ENCODE data around the gene SMAP2. TPM values are rescaled to one million over a fixed set of nuclear protein-coding genes. Genes with fewer than 3 reads are reported as not detected.

SMAP2 gene
- total RNA-seq, 1 donor from 2014 or later = 15.1 TPM

DNA sequence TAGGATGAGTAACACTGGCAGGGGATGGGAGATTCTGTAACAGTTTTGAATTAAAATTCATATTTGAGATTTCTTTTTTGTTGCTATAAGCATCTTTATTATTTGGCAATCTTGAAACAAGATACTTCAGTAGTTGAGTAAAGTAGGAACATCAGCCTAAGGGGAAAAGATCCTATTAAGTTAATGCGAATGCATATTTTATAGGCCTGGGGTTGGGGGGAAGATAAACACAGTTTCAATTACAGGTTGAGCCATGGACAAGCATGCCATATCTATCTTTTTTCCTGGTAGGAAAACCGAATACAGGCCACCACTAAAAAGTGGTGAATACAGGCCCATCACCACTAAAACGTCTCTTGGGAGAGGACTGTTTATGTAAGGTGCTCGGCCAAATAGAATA is 32.3 kb downstream of the SMAP2 start:
- intact Hi-C loops (cut with micrococcal nuclease) = loop anchor here (10.0 kb wide), 2 partner anchors 61 to 261 kb away; no protein-coding TSS in a partner anchor
- ATAC-seq (no peak), DNase-seq (no peak)

- ATAC-seq (no peak), DNase-seq (no peak)
- intact Hi-C loops (cut with micrococcal nuclease) = loop anchor here (10.0 kb wide), 2 partner anchors 63 to 263 kb away; no protein-coding TSS in a partner anchor
These were observed 33.9 kb downstream of the SMAP2 start for GRCh38 chr1:40407453-40407852.

- DNase-seq (no peak), ATAC-seq (no peak)
- intact Hi-C loops (cut with micrococcal nuclease) = loop anchor here (10.0 kb wide), 2 partner anchors 65 to 265 kb away; no protein-coding TSS in a partner anchor
These were observed 35.9 kb downstream of the SMAP2 start for GRCh38 chr1:40409467-40409866.

DNA sequence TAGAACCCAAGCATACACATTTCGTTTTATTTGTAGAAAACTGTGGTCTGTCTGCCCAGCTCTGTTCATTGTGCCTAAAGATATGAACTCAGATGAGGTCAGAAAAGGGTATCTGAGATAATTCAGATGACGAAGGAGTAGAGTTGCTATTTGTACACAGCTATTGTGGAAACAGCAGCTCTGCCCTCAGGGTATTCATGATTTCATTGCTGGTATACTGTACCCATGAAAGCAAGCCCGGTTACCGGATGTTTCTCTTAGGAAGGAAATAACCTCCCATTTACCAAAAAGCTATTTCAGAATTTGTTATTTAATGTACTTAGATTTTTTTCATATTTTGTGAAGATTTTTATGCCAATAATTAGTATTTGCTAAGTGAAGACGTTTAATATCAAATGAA is 37.8 kb downstream of the SMAP2 start:
- intact Hi-C loops (cut with micrococcal nuclease) = no loop called here
- no peak for DNase-seq
- ATAC-seq = no peak

- ATAC-seq = no peak
- no peak for DNase-seq
- intact Hi-C loops (cut with micrococcal nuclease) = no loop called here
These were observed 38.3 kb downstream of the SMAP2 start for GRCh38 chr1:40411843-40412242.

- no peak for ATAC-seq
- DNase-seq = no peak
- intact Hi-C loops (cut with micrococcal nuclease) = no loop called here
These were observed 40.2 kb downstream of the SMAP2 start for GRCh38 chr1:40413527-40414252.

DNA sequence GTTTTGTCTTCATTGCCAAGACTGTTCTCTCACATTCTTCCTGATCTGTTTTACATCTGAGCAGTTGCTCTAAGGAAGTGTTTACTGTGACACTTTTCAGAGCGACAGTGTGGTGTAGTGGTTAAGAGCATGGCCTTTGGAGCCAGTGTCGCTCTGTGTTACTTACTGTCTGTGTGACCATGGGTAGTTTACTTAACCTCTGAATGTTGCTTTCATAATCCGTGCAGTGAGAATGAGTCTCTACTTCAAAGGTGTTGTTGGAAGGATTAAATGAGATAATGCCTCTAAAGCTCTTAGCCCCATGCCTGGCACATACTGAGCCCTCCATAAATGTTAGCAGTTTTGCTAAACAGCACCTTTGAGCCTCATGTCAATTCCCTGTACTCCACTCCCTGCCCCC is 40.8 kb downstream of the SMAP2 start:
- intact Hi-C loops (cut with micrococcal nuclease) = no loop called here
- no peak for ATAC-seq
- DNase-seq = no peak

DNA sequence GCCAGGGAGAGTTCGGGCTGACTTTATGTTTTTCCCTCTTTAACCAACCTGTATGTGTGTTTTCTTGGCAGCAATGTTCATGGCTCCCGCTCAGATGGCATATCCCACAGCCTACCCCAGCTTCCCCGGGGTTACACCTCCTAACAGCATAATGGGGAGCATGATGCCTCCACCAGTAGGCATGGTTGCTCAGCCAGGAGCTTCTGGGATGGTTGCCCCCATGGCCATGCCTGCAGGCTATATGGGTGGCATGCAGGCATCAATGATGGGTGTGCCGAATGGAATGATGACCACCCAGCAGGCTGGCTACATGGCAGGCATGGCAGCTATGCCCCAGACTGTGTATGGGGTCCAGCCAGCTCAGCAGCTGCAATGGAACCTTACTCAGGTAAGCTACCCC is 43.2 kb downstream of the SMAP2 start:
- intact Hi-C loops (cut with micrococcal nuclease) = no loop called here
- no peak for ATAC-seq
- no peak for DNase-seq

- no peak for ATAC-seq
- no peak for DNase-seq
- intact Hi-C loops (cut with micrococcal nuclease) = no loop called here
These were observed 48.2 kb downstream of the SMAP2 start for GRCh38 chr1:40421431-40422384.

DNA sequence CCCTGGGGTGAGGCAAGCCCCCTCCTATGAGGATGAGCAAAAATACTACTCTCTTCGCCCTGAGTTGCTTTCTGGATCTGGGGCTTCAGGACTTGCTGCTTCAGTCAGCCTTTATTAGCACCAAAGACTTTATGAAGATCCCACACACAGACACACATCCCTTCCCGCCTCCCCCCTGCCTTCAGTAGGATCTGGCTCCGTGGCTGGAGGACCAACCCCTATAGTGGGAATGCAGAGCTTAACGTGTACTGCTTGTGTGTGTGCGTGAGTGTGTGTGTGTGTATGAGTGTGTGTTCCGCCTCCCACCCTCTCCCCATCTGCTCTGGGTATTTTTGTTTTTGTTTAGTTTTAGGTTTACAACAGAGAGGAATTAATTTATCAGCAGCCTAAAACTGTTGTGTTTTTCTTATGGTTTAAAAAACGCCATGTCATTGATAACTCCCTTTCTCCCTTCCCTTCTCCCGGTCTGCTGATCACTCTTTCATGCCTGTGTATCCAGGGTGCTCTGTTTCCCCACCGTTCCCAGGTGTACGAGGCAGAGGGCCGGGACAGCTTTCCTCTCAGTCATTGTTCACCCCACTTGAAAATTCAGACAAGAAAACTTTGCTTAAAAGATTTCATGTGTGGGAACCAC is 49.2 kb downstream of the SMAP2 start:
- no peak for ATAC-seq

GRCh38 chr1:40423264-40423642 is 49.7 kb downstream of the SMAP2 start:
- ATAC-seq = peak; percentile 30

More for the DNA sequence above, 49.2 kb downstream of the SMAP2 start:
- no peak for DNase-seq
- intact Hi-C loops (cut with micrococcal nuclease) = no loop called here

DNA sequence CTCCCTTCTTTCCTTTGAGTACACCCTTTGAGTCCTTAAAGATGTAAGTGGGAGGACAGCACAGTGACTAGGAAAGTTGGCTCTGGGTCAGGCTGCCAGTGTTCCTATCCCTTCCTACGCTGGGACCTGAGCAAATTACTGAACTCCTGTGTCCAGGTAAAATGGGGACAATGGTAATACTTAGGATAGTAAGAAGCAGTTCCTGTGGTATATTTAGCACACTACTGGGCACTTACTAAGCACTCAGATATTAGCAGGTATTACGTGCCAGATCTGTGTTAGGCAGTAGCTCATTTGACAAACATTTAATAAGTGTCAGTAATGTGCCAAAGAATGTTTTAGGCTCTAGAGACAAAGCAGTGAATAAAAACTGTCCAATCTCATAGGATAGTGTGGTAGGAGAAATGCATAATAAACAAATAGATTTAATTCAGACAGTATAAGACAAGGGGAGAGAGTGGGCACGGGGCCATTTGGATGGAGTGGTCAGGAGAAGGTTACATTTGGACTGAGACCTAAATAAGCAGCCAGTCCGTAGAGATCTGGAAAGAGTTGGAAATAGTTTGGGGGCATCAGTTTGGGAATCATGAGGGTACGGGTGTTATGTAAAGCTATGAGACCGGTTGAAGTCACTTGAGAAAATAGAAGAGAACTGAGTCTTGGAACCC is 50.6 kb downstream of the SMAP2 start:
- no peak for DNase-seq
- intact Hi-C loops (cut with micrococcal nuclease) = no loop called here
- peak; percentile 90 for ATAC-seq

More at GRCh38 chr1:40423264-40423642, 49.7 kb downstream of the SMAP2 start:
- intact Hi-C loops (cut with micrococcal nuclease) = no loop called here
- no peak for DNase-seq

DNA sequence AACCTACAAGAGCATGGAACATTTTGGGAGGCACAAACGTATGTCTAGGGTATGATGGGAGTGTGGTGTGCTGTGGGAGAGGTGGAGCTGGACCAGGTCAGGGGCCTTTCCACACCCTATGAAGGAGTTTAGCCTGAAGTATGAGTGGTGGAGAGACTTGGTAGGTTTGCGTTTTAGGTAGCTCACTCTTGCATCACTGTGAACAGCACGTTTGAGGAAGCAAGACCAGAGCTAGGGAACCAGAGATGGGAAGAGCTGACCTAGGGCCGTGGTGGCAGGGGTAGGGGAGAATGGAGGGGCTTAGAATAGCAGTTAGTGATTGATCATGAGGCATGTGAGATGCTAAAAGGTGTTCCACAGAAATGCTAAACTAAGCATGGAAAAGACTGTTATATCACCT is 51.7 kb downstream of the SMAP2 start:
- no peak for DNase-seq
- ATAC-seq = no peak
- intact Hi-C loops (cut with micrococcal nuclease) = no loop called here

GRCh38 chr1:40431385-40431784 is 57.9 kb downstream of the SMAP2 start:
- DNase-seq (no peak), ATAC-seq (no peak)
- intact Hi-C loops (cut with micrococcal nuclease) = no loop called here

DNA sequence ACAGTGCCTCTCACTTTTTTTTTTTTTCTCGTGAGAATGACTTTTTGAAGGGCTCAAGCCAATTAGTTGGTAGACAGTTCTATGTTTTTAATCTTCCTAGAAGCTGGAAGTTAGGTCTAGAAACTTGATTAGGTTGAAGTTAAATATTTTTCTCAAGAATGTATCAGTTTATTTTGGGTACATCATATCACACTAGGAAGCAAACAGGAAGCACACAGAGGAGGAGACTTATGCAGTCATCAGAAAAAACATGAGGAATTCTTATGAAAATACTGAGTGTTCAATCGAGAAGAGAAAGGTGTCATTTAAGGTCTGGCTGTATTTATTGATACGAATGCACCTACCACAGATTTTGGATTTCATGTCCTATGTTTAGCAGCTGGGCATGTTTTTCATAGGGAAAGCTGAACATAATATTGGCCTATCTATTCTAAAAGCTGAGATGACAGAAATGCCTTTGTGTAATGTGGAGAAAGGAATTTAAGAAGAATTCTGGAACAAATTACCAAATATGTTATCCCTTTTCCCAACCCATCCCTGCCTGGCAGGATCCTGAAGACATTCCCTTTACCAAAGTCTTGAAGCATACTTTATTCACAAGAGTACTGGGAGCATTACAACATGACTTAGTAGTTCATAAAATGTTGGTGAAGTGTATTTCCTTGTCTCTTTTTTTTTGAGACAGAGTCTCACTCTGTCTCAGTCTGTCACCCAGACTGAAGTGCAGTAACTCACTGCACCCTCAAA is 59.3 kb downstream of the SMAP2 start:
- intact Hi-C loops (cut with micrococcal nuclease) = no loop called here
- ATAC-seq (no peak), DNase-seq (no peak)

- DNase-seq (no peak), ATAC-seq (no peak)
- intact Hi-C loops (cut with micrococcal nuclease) = no loop called here
These were observed 61.9 kb downstream of the SMAP2 start for GRCh38 chr1:40435471-40435870.

DNA sequence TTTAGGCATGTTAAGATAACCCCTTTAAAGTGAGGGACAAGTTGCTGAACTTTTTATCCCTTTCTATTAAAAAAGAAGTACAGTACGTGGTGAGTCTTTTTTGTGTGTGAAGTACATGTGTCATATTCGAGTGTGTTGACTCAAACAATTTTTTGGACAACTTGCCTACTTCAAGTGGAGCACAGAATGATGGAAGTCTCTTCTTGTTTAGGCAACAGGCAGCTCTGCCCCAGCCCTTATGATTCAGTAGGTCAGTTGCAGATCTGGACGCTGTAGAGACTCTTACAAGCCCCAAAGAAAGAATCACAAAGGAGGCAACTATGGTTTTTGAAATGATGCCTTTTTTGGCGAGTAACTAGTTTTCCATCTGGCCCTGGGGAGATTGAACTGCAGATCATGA is 62.3 kb downstream of the SMAP2 start:
- no peak for DNase-seq
- intact Hi-C loops (cut with micrococcal nuclease) = no loop called here
- no peak for ATAC-seq

DNA sequence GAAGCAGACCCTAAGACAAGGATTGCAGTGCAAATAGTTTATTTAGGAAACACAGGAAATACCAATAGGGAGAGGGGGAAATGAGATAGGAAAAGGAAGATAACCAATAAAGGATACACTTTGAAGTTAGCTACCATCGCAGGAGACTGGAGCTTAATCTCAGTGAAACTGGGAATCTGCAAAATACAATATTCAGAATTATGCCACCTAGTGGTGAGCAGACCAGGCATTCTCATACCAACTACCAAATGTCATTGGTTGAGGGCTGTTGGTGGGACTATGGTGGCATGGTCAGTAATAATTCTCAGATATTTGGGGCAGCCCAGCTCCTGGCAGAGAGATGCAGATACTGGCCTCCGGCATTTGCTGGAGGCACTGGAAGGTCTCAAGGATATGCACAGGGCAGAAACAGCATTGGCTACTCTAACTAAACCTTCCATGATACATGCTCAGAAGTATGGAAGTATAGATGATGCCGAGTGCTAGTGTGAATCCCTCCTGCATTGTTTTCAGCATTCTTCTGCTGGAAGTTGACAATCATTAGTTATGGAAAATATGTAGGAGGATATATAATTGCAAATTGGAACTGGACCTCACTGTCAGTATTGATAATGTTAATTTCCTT is 65.0 kb downstream of the SMAP2 start:
- DNase-seq (no peak), ATAC-seq (peak; percentile 45)
- intact Hi-C loops (cut with micrococcal nuclease) = no loop called here
